Measurements from ENCODE around the gene KIZ. TPM values are rescaled to one million over a fixed set of nuclear protein-coding genes. Genes with fewer than 3 reads are reported as not detected.

KIZ gene
- total and polyA plus RNA-seq, 2 donors from 2014 or later = 17.3 to 21.8 TPM

- Histone ChIP-seq H3K36me3 (ENCODE audit: control insufficient read depth in 2 of 3, insufficient read depth in 3 of 3, low read length in 3 of 3) (peaks cover 0 to 11% (median 7%) of the 10 kb centered on the region in 3 donors), H3K27ac (ENCODE audit: low read depth in 2 of 2, low read length in 2 of 2) (no peak overlapping the region), H3K4me1 (ENCODE audit: control insufficient read depth in 2 of 3, insufficient read depth in 2 of 3, low read depth in 1 of 3, low read length in 3 of 3) (no peaks in the 10 kb centered on the region), H3K9ac (ENCODE audit: low read length in 3 of 3) (no peak overlapping the region), H3K9me3 (ENCODE audit: control insufficient read depth in 2 of 3, insufficient read depth in 1 of 3, low read length in 3 of 3) (no peaks in the 10 kb centered on the region), H3K4me3 (ENCODE audit: low read length in 3 of 3) (no peak overlapping the region), H3K27me3 (ENCODE audit: control insufficient read depth, insufficient read depth, low read length) (no peaks in the 10 kb centered on the region)
- no peak for DNase-seq
- no peak for TF ChIP-seq CTCF (IDR thresholded peaks at IDR 0.05; ENCODE audit: borderline replicate concordance, extremely low read depth, insufficient read depth)
- intact Hi-C loops (cut with DNase I) = no loop called here
- FAIRE-seq = no peak
Measured at GRCh38 chr20:21139881-21140566, 14.1 kb downstream of the KIZ start.

- Histone ChIP-seq H3K27me3 (ENCODE audit: control insufficient read depth, insufficient read depth, low read length) (no peaks in the 10 kb centered on the region), H3K27ac (ENCODE audit: low read depth in 2 of 2, low read length in 2 of 2) (no peak overlapping the region), H3K4me3 (ENCODE audit: low read length in 3 of 3) (no peak overlapping the region), H3K4me1 (ENCODE audit: control insufficient read depth in 2 of 3, insufficient read depth in 2 of 3, low read depth in 1 of 3, low read length in 3 of 3) (no peaks in the 10 kb centered on the region), H3K36me3 (ENCODE audit: control insufficient read depth in 2 of 3, insufficient read depth in 3 of 3, low read length in 3 of 3) (peaks cover 0 to 11% (median 7%) of the 10 kb centered on the region in 3 donors), H3K9ac (ENCODE audit: low read length in 3 of 3) (no peak overlapping the region), H3K9me3 (ENCODE audit: control insufficient read depth in 2 of 3, insufficient read depth in 1 of 3, low read length in 3 of 3) (no peaks in the 10 kb centered on the region)
- no peak for TF ChIP-seq CTCF (IDR thresholded peaks at IDR 0.05; ENCODE audit: borderline replicate concordance, extremely low read depth, insufficient read depth)
- FAIRE-seq (no peak), DNase-seq (no peak)
- intact Hi-C loops (cut with DNase I) = no loop called here
Measured at GRCh38 chr20:21141825-21142224, 15.9 kb downstream of the KIZ start.

GRCh38 chr20:21143194-21143890 lies 17.5 kb downstream of the KIZ start:
- TF ChIP-seq CTCF (IDR thresholded peaks at IDR 0.05; ENCODE audit: borderline replicate concordance, extremely low read depth, insufficient read depth) = no peak
- no peaks in the 10 kb centered on the region for H3K27me3 ChIP-seq (ENCODE audit: control insufficient read depth, insufficient read depth, low read length)
- no peak overlapping the region for H3K9ac ChIP-seq (ENCODE audit: low read length in 3 of 3)
- intact Hi-C loops (cut with DNase I) = no loop called here
- DNase-seq (no peak), FAIRE-seq (no peak)
- no peaks in the 10 kb centered on the region for H3K9me3 ChIP-seq (ENCODE audit: control insufficient read depth in 2 of 3, insufficient read depth in 1 of 3, low read length in 3 of 3)
- no peaks in the 10 kb centered on the region for H3K4me1 ChIP-seq (ENCODE audit: control insufficient read depth in 2 of 3, insufficient read depth in 2 of 3, low read depth in 1 of 3, low read length in 3 of 3)
- H3K4me3 ChIP-seq (ENCODE audit: low read length in 3 of 3) = no peak overlapping the region
- H3K36me3 ChIP-seq (ENCODE audit: control insufficient read depth in 2 of 3, insufficient read depth in 3 of 3, low read length in 3 of 3) = peaks cover 0 to 11% (median 5%) of the 10 kb centered on the region in 3 donors
- H3K27ac ChIP-seq (ENCODE audit: low read depth in 2 of 2, low read length in 2 of 2) = no peak overlapping the region
